DND-41 (cell line): Measurements from ENCODE around the gene DYSF.

Source experiments
- CTCF ChIP-seq: IDR thresholded peaks from 2 replicates; pipeline ENCODE4 v1.5.1; 2012; ENCODE audit warnings: borderline replicate concordance, low read length, moderate library complexity, mild to moderate bottlenecking; ENCODE audit not compliant: poor library complexity, severe bottlenecking; ENCODE audit errors: extremely low read depth
- EZH2 ChIP-seq: IDR thresholded peaks from 3 replicates; pipeline ENCODE4 v1.6.1; 2012; ENCODE audit warnings: borderline replicate concordance, low read depth, mild to moderate bottlenecking, moderate library complexity, low read length, inconsistent platforms; ENCODE audit not compliant: severe bottlenecking

DNA sequence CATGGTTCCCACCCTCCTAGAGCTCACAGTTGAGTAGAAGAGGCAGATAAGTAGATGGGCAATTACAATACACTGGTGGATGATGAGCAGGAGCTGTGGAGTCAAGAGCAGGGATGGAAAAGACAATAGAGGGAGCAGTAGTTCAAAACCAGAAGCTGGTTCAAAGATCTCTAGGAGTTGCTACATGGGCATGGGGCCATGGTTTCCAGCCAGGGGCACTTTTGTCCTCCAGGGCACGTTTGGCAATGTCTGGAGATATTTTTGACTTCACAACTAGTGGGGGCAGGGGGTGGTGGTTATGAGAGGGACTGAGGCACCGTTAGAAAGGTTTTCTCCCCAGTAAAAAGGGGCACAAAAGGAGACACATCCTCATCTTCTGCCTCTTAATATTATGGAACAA, 236.0 kb downstream of the DYSF start:
- no peak for TF ChIP-seq CTCF
- no peak for TF ChIP-seq EZH2
